SK-N-SH (cell line): ENCODE results near the gene ANAPC16. TPM values are rescaled to one million over a fixed set of nuclear protein-coding genes. Genes with fewer than 3 reads are reported as not detected.

ENCODE experiments used
- CTCF ChIA-PET: fragments of 300-600, 350-600 bp; formaldehyde crosslinking; extraction: SDS; loops from one replicate; lab custom pipeline; 2021; lab: Yijun Ruan, JAX
- POLR2A ChIA-PET: fragments of 350-600 bp; sonication (Branson Sonifier 250); formaldehyde crosslinking; extraction: SDS; loops from one replicate; lab custom pipeline; 2020; ENCODE audit warnings: antibody characterized with exemption, inconsistent platforms; lab: Yijun Ruan, JAX
- DNase-seq: peaks from one replicate; pipeline ENCODE4 v3.0.0; 2012
- H2AFZ ChIP-seq: fragments of 200-600 bp; sonication (generic); 2 replicates; pipeline ENCODE4 v1.8.1; 2016; ENCODE audit warnings: antibody characterized with exemption, mild to moderate bottlenecking, low read depth
- H3F3A ChIP-seq: fragments of 200-600 bp; sonication (generic); replicated peaks from 2 replicates; pipeline ENCODE3; 2016; ENCODE audit warnings: antibody characterized with exemption, mild to moderate bottlenecking; ENCODE audit not compliant: insufficient read depth
- H3K27ac ChIP-seq, 2 experiments: fragments of 200-500 bp in 1 of 2; fragments of 200-600 bp in 1 of 2; sonication (Bioruptor generic) in 1 of 2; sonication (generic), shearing (Covaris generic) in 1 of 2; 2 replicates each; pipeline versions ENCODE4 v1.5.1 to v1.6.1; 2014 to 2016; ENCODE audit warnings: low read depth in 2 of 2, inconsistent platforms in 1 of 2, low read length in 1 of 2, mild to moderate bottlenecking in 1 of 2, mixed read lengths in 1 of 2
- H3K27me3 ChIP-seq: fragments of 200-600 bp; sonication (generic), shearing (Covaris generic); 2 replicates; pipeline ENCODE4 v1.6.1; 2016; ENCODE audit warnings: mixed run types; ENCODE audit not compliant: insufficient read depth
- H3K36me3 ChIP-seq, 2 experiments: fragments of 200-500 bp in 1 of 2; fragments of 200-600 bp in 1 of 2; sonication (Bioruptor generic) in 1 of 2; sonication (generic) in 1 of 2; replicated peaks in 1 of 2; 2 replicates each; pipeline versions ENCODE3 to v1.5.1; 2014 to 2016; ENCODE audit warnings: low read length in 1 of 2, mild to moderate bottlenecking in 1 of 2; ENCODE audit not compliant: insufficient read depth in 2 of 2, control insufficient read depth in 1 of 2
- H3K4me1 ChIP-seq, 2 experiments: fragments of 200-500 bp in 1 of 2; fragments of 200-600 bp in 1 of 2; sonication (Bioruptor generic) in 1 of 2; sonication (generic), shearing (Covaris generic) in 1 of 2; 2 replicates each; pipeline versions ENCODE4 v1.5.1 to v1.6.1; 2014 to 2016; ENCODE audit warnings: low read depth in 1 of 2, low read length in 1 of 2, mixed run types in 1 of 2; ENCODE audit not compliant: insufficient read depth in 2 of 2, control insufficient read depth in 1 of 2
- H3K4me2 ChIP-seq: fragments of 200-600 bp; sonication (generic), shearing (Covaris generic); 2 replicates; pipeline ENCODE4 v1.6.1; 2017; ENCODE audit warnings: mixed run types
- H3K4me3 ChIP-seq, 2 experiments: fragments of 200-500 bp in 1 of 2; fragments of 200-600 bp in 1 of 2; sonication (Bioruptor generic) in 1 of 2; sonication (generic), shearing (Covaris generic) in 1 of 2; 2 replicates each; pipeline versions ENCODE4 v1.5.1 to v1.8.1; 2014 to 2016; ENCODE audit warnings: low read depth in 2 of 2, inconsistent platforms in 1 of 2, low read length in 1 of 2, mild to moderate bottlenecking in 1 of 2, mixed read lengths in 1 of 2, moderate library complexity in 1 of 2
- H3K79me2 ChIP-seq: fragments of 200-600 bp; sonication (generic); 2 replicates; pipeline ENCODE4 v1.8.1; 2017; ENCODE audit warnings: mild to moderate bottlenecking; ENCODE audit not compliant: insufficient read depth
- H3K9ac ChIP-seq: fragments of 200-600 bp; sonication (generic); 2 replicates; pipeline ENCODE4 v1.6.1; 2017; ENCODE audit warnings: mixed run types
- H3K9me2 ChIP-seq: fragments of 200-600 bp; sonication (generic); 2 replicates; pipeline ENCODE4 v1.6.1; 2017; ENCODE audit warnings: mixed run types
- H3K9me3 ChIP-seq: fragments of 200-600 bp; sonication (generic); 2 replicates; pipeline ENCODE4 v1.6.1; 2017; ENCODE audit warnings: mixed run types, mild to moderate bottlenecking, moderate library complexity
- H4K20me1 ChIP-seq: fragments of 200-600 bp; sonication (generic); 2 replicates; pipeline ENCODE4 v1.6.1; 2017; ENCODE audit warnings: mild to moderate bottlenecking, mixed run types; ENCODE audit not compliant: insufficient read depth
- ELF1 ChIP-seq: IDR thresholded peaks from 2 replicates; pipeline ENCODE4 v1.4.0; 2012
- EP300 ChIP-seq, 2 experiments: IDR thresholded peaks; 2 replicates each; pipeline versions ENCODE4 v1.4.0 to v1.6.1; 2012; ENCODE audit warnings: borderline replicate concordance in 1 of 2, low read depth in 1 of 2, low read length in 1 of 2
- EZH2phosphoT487 ChIP-seq: fragments of 200-600 bp; sonication (generic); IDR thresholded peaks from 2 replicates; pipeline ENCODE4 v1.6.1; 2017; ENCODE audit warnings: low read depth, mixed run types, mild to moderate bottlenecking, antibody characterized with exemption, moderate library complexity, borderline replicate concordance
- FOXJ3 ChIP-seq: sonication (generic); formaldehyde crosslinking; IDR thresholded peaks from 2 replicates; pipeline ENCODE4 v1.5.1; 2020; ENCODE audit warnings: mild to moderate bottlenecking, missing genetic modification reagents
- FOXM1 ChIP-seq: IDR thresholded peaks from 2 replicates; pipeline ENCODE4 v1.4.0; 2012; ENCODE audit warnings: low read depth, mild to moderate bottlenecking
- GABPA ChIP-seq: IDR thresholded peaks from 2 replicates; pipeline ENCODE4 v1.4.0; 2012; ENCODE audit warnings: low read depth, mild to moderate bottlenecking
- GATA2 ChIP-seq: sonication (generic); formaldehyde crosslinking; IDR thresholded peaks from 2 replicates; pipeline ENCODE4 v1.5.0; 2020; ENCODE audit warnings: mild to moderate bottlenecking, missing genetic modification reagents
- JUND ChIP-seq: IDR thresholded peaks from 2 replicates; pipeline ENCODE4 v1.4.0; 2012
- NFIC ChIP-seq: IDR thresholded peaks from 2 replicates; pipeline ENCODE4 v1.4.0; 2012; ENCODE audit warnings: borderline replicate concordance
- NRF1 ChIP-seq: IDR thresholded peaks from 2 replicates; pipeline ENCODE4 v1.6.1; 2012; ENCODE audit warnings: low read depth, mild to moderate bottlenecking, low read length
- POLR2AphosphoS5 ChIP-seq: IDR thresholded peaks from 2 replicates; pipeline ENCODE4 v1.6.1; 2012; ENCODE audit warnings: low read depth, low read length
- RCOR1 ChIP-seq: fragments of 150-350 bp; IDR thresholded peaks from 2 replicates; pipeline ENCODE4 v1.6.1; 2017; ENCODE audit warnings: antibody characterized with exemption, low read length
- SIN3A ChIP-seq: IDR thresholded peaks from 2 replicates; pipeline ENCODE4 v1.6.1; 2012; ENCODE audit warnings: low read depth, mild to moderate bottlenecking, low read length, moderate library complexity, borderline replicate concordance
- SMC3 ChIP-seq: IDR thresholded peaks from 2 replicates; pipeline ENCODE4 v1.6.1; 2012; ENCODE audit warnings: low read depth, low read length, improper control_type of control experiment
- TAF1 ChIP-seq: IDR thresholded peaks from 2 replicates; pipeline ENCODE4 v1.6.1; 2012; ENCODE audit warnings: low read depth, mild to moderate bottlenecking, low read length, moderate library complexity, borderline replicate concordance
- TCF12 ChIP-seq: IDR thresholded peaks from 2 replicates; pipeline ENCODE4 v1.4.0; 2012
- TEAD4 ChIP-seq: IDR thresholded peaks from 2 replicates; pipeline ENCODE4 v1.4.0; 2012; ENCODE audit warnings: mild to moderate bottlenecking, borderline replicate concordance; ENCODE audit not compliant: insufficient read depth
- YY1 ChIP-seq: IDR thresholded peaks from 2 replicates; pipeline ENCODE4 v1.4.0; 2012; ENCODE audit warnings: low read depth, mild to moderate bottlenecking
- WGBS: methylation state at CpG from one replicate; pipeline ENCODE4 v1.1.6; 2017; ENCODE audit warnings: low lambda C conversion rate; 5-methylcytosine and 5-hydroxymethylcytosine counted together
- polyA plus RNA-seq, 3 experiments: library from polyadenylated mRNA; depleted of rRNA; stranded (reverse); fragments of >200 nt; gene quantifications; 2 replicates each; pipeline ENCODE4 v1.2.3, GENCODE V29; 2012
- TF ChIP-seq, protein P1 (sequence below): IDR thresholded peaks from 2 replicates; pipeline ENCODE4 v1.4.0; 2012; ENCODE audit warnings: low read depth, borderline replicate concordance
- TF ChIP-seq, protein P2 (sequence below): fragments of 150-350 bp; IDR thresholded peaks from 2 replicates; pipeline ENCODE4 v1.6.1; 2017; ENCODE audit warnings: antibody characterized with exemption, low read length, low read depth, borderline replicate concordance

Gene ANAPC16
- polyA plus RNA-seq, 1 of the 3 experiments (the other 2 are of a cell fraction), result 45.2 TPM

DNA sequence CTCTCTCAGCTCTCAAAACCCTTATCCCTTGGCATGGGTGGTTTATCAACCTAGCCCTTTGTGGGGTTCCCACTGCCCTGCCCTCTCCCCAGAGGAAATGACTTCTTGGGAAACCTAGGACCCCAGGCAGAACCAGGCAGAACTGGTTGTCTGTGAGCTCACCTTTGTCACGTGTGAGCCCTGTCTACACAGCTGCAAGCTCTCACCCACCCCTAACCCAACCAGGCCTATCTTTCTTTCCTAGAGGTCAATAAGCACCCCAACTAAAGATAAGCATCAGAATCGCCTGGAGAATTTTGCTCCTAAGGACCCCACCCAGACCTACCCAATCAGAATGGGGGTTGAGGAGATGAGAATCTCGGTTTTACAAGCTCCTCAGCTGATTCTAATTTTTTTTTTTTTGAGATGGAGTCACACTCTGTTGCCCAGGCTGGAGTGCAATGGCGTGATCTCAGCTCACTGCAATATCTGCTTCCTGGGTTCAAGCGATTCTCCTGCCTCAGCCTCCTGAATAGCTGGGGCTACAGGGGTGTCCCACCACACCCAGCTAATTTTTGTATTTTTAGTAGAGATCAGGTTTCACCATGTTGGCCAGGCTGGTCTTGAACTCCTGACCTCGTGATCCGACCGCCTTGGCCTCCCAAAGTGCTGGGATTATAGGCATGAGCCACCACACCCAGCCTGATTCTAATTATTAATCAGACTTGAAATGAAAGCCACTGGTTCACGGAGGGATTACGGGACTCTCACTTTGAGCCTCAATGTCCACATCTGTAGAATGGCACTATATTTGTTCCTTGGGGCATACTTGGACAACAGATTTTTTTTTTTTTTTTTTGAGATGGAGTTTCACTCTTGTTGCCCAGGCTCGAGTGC lies 50.4 kb downstream of the ANAPC16 start:
- Histone ChIP-seq H3K27ac (no peak overlapping the region), H3K4me1 (peaks cover 0 to 18% of the 10 kb centered on the region in 2 experiments; a peak in 1 of 4 replicates), H3F3A (no peaks in the 10 kb centered on the region), H3K9me3 (no peaks in the 10 kb centered on the region), H2AFZ (no peak overlapping the region), H3K9me2 (no peaks in the 10 kb centered on the region), H3K4me3 (no peak overlapping the region), H3K4me2 (no peak overlapping the region), H4K20me1 (no peaks in the 10 kb centered on the region), H3K9ac (no peak overlapping the region), H3K27me3 (no peaks in the 10 kb centered on the region), H3K79me2 (no peaks in the 10 kb centered on the region), H3K36me3 (no peaks in the 10 kb centered on the region)
- TF ChIP-seq GATA2 (no peak), ELF1 (no peak), SMC3 (no peak), NRF1 (no peak), EP300 (IDR thresholded peaks at IDR 0.05; ENCODE audit: borderline replicate concordance in 1 of 2, low read depth in 1 of 2, low read length in 1 of 2) (no peak), GABPA (no peak), RCOR1 (no peak), TEAD4 (no peak), FOXJ3 (CRISPR knock-in tag) (no peak), SIN3A (no peak), POLR2AphosphoS5 (no peak), TCF12 (no peak), YY1 (no peak), TAF1 (no peak), JUND (no peak), NFIC (no peak), FOXM1 (no peak), EZH2phosphoT487 (no peak)
- TF ChIP-seq, protein P1, sequence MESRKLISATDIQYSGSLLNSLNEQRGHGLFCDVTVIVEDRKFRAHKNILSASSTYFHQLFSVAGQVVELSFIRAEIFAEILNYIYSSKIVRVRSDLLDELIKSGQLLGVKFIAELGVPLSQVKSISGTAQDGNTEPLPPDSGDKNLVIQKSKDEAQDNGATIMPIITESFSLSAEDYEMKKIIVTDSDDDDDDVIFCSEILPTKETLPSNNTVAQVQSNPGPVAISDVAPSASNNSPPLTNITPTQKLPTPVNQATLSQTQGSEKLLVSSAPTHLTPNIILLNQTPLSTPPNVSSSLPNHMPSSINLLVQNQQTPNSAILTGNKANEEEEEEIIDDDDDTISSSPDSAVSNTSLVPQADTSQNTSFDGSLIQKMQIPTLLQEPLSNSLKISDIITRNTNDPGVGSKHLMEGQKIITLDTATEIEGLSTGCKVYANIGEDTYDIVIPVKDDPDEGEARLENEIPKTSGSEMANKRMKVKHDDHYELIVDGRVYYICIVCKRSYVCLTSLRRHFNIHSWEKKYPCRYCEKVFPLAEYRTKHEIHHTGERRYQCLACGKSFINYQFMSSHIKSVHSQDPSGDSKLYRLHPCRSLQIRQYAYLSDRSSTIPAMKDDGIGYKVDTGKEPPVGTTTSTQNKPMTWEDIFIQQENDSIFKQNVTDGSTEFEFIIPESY, result no peak
- TF ChIP-seq, protein P2, sequence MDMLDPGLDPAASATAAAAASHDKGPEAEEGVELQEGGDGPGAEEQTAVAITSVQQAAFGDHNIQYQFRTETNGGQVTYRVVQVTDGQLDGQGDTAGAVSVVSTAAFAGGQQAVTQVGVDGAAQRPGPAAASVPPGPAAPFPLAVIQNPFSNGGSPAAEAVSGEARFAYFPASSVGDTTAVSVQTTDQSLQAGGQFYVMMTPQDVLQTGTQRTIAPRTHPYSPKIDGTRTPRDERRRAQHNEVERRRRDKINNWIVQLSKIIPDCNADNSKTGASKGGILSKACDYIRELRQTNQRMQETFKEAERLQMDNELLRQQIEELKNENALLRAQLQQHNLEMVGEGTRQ, result no peak
- CTCF ChIA-PET, result interaction anchor here (0.6 to 8.2 kb wide), 3 partner anchors 9 to 387 kb away, joined by 3 to 70 read pairs (median 5); partner anchors contain the start of gene DDIT4
- POLR2A ChIA-PET, result interaction anchor here (0.5 to 3.8 kb wide), 3 partner anchors 8 to 68 kb away, joined by 5 to 21 read pairs (median 5); partner anchors contain the start of gene DDIT4
- DNase-seq, result no peak
- WGBS, result 87% methylated on average over 10 of the region's 11 CpGs
